NCI-H1105 (cell line): ENCODE data around the gene ZNF860.
"Not testable (repeated sequence)": the region's sequence is repeated elsewhere in the genome, so short reads cannot be mapped to it uniquely, and the experiment has no call there.

ENCODE experiments used
- DNase-seq: peaks from one replicate; lab custom pipeline; 2025; lab: John Stamatoyannopoulos, UW

Gene ZNF860

DNA sequence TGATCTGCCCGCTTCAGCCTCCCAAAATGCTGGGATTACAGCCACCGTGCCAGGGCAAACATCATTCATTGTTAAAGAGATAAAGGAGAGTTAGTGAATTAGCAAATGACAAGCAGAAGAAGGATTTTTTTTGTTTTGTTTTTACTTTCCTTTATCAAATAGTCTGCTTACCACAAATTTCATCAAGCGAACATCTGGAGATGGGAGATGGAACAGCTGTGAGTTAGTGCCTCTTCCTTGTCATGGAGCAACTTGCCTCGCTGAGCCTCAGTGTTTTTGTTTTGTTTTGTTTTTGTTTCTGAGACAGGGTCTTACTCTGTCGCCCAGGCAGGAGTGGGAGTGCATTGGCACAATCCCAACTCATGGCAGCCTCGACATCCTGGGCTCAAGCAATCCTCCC, 15.9 kb downstream of the ZNF860 start:
- no peak for DNase-seq

DNA sequence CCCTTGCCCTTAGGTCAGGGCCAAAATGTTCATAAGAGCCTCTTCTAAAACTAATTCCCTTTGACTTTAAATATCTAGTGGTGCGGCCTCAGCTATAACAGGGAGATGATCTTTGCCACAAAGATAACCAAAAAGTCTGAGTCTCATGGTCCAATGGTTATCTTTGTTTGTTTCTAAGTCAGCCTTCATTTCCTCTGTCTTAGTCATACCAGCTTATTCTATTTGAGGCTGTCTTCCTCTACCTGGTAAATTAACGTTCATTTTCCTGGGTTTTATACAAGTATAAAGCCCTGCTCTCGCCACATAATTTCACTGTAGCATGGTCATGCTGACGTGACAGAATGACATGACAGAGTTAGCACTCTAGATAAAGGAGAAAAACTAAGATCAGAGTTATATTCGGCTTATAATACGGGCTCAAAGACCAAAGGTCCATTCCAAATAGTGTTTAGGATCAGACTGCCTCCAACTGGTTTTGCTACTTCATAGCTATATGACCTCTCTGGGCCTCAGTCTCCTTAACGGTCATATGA, 18.4 kb downstream of the ZNF860 start:
- no peak for DNase-seq

DNA sequence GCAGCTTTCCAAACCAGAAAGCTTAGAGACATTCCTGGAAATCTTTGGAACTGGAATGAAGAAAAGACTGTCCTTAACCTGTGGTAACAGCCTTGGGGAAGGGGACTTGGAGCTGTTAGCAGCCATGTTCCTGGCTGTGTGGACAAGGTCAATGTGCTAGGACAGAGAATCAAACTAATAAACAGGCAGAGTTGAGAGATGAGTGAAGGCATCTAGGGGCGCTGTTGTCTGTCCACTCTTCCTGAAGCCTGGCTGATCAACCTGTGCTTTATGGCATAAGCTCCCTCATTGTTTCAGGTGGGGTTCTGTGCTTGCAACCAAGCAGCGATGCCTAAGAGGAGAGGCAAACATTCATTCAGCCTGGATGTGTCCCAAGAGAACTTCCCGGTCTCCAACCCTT, 19.3 kb downstream of the ZNF860 start:
- DNase-seq = no peak

DNA sequence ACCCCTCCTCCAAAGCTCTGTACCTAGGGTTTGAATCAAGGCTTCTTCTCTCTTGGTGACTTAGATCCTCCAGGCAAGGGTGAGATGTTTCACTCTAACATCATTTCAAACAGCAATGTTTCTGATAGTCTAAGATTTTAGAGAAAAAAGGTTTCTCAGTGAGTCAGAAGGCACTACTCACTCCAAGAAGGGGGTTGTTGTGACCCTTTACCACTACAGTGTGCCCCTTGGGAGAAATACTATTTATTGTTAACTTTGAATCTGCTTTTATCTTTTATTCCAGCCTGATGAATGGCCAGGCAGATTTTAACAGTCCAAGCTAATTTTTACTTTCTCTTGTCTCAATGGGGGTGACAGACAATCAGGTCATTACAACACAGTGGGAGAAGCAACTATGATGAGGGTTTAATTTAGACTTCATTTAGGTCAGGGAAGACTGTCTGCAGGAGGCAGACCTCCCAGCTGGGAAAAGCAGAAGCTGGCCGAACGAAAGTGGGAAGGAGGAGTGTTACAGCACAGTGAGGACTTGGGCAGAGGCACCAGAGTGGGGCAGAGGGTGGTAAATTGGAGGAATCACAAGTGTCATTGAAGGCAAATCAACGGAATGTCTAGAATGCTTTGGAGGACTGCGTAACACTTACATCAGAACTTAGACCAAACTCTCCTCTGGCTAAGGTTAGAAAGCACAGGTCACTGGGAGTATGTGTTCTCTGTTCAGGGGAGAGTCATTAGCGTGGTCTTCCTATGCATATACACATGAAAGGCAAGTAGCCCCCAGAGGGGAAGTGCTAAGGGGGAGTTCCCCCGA, 21.2 kb downstream of the ZNF860 start:
- DNase-seq = no peak

DNA sequence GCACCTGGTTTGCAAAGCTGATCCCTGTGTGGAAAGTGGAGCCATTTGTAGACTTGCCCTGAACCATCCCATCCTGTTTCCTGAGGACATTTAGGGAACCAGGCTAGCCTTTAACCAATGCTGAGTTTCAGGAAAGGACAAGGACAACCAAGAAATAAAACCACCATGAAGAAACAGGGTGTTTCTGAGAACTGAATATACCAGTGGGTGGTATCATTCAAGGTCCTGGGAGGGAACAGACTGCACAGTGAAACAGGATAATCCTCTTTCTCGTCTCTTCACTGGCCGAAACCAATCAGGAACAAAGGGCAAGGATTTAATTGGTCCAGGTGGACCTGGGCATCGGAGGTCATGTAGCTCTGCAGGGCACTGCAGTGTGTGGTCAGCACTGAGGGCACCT, 21.8 kb downstream of the ZNF860 start:
- DNase-seq = no peak

DNA sequence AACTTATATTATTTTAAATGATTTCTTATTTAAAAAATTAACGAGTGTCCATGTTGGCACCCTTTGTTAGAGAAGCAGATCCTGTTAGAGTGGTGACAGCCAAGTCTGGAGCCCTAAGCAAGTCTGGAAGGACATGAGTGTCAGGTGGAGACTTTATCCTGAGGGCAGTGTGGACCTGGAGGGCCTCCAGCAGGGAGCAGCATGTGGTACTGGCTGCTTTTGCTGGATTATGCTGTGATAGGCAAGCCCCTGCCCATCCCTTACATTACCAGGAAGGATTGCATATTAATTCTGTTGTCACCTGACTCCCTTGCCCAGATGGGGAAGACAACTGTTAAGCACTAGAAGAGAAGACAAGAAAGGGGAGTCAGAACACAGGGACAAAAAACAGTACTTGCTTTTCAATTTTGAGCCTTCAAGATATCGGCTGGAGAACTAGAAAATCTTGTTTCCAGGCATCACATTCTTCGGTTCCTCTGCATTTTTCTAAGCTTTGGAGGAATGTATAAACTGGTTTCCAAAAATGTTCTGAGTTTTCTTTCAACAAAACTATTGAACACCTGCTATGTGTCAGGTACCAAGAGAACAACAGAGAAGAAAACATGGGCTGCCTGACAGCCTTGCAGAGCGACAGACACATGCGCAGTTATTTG, 22.7 kb downstream of the ZNF860 start:
- DNase-seq = no peak

DNA sequence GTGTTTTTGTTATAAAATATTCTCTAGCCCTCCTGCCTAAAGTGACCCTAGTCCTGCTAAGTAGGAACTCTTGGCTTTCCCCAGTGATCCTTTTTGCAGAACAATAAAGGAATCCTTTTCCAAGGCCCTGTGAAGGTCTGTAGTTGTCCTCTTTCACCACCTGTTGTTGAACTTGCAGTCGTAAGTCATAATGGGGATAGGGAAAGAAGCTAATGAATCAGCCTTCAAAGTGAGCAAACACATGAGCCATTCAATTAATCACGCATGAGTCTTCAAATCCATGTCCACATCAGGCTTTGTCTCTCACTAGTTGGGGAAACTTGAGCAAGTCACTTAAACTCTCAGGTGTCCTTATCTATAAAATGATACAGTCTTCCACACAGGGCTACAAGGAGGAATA, 27.6 kb downstream of the ZNF860 start:
- no peak for DNase-seq

DNA sequence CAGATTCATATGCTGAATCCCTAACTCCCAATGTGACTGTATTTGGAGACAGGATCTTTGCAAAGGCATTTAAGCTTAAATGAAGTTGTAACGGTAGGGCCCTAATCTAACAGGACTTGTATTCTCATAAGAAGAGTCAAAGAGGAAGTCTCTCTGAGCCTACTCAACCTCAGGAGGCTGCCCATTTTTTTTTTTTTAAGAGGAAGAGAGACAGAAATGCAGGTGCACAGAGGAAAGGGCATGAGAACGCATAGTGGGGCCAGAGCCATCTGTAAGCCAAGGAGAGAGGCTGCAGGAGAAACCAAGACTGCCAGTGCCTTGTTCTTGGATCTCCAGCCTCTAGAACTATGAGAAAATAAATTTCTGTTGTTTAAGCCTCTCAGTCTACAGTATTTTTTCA, 28.4 kb downstream of the ZNF860 start:
- DNase-seq = no peak

DNA sequence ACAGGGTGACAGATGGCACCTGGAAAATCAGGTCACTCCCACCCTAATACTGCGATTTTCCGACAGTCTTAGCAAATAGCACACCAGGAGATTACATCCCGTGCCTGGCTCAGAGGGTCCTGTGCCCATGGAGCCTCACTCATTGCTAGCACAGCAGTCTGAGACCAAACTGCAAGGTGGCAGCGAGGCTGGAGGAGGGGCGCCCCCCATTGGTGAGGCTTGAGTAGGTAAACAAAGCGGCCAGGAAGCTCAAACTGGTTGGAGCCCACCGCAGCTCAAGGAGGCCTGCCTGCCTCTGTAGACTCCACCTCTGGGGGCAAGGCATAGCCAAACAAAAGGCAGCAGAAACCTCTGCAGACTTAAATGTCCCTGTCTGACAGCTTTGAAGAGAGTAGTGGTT, 29.1 kb downstream of the ZNF860 start:
- DNase-seq = not testable (repeated sequence)

DNA sequence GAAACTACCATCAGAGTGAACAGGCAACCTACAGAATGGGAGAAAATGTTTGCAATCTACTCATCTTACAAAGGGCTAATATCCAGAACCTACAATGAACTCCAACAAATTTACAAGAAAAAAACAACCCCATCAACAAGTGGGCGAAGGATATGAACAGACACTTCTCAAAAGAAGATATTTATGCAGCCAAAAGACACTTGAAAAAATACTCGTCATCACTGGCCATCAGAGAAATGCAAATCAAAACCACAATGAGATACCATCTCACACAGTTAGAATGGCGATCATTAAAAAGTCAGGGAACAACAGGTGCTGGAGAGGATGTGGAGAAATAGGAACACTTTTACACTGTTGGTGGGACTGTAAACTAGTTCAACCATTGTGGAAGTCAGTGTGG, 34.1 kb downstream of the ZNF860 start:
- not testable (repeated sequence) for DNase-seq

DNA sequence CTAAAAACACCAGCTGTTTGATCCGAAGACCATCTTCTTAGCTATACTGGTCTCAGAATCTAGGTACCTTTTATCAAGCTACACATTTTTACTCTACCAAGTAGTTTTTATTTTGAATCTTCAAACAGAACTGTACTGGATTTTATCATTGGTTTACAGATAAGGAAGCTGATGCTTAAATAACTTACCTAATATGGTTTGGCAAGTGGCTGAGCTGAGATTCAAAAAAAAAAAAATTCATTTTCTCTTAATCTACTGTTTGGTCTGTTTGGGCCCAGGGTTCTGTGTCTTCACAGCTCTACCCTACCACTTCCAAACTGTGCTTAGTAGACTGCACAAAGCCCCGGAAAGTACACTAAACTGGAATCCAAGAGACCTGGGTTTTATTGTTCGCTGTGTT, 35.7 kb downstream of the ZNF860 start:
- DNase-seq = no peak

DNA sequence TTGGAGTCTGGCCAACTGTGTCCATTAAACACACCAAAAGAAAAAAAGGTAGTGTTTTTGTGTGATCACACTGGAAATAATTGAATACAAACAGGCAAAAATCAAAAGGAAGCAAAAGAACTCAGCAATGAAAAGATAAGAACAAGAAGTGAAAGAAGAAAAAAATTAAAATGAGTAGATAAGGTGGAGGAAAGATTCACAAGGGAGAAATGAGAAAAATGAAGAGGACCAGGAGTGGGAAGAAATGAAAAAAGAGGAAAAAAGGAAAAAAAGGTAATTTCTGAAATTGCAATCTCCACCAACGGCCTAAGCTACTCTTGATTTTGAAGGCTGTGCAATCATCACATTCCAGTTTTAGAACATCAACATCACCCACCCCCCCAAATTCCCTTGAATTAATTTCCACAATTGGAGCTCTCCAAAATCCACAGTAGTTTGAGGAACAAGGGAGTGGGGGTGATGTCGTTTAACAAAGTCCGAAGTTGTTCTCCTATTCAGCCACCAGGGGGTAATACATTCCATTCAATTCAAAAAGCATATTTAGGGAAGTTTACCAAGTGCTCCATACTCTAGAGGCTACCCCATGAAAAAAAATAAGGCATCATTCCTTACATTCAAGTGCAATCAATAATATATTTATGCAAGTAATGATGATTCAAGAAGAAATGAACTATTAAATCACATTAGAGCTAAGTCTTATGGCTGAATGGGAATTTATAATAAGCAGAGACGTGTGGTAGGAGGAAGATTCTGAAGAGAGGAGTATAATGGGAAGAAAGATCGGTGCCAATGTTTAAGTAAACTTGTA, 37.4 kb downstream of the ZNF860 start:
- DNase-seq = no peak

DNA sequence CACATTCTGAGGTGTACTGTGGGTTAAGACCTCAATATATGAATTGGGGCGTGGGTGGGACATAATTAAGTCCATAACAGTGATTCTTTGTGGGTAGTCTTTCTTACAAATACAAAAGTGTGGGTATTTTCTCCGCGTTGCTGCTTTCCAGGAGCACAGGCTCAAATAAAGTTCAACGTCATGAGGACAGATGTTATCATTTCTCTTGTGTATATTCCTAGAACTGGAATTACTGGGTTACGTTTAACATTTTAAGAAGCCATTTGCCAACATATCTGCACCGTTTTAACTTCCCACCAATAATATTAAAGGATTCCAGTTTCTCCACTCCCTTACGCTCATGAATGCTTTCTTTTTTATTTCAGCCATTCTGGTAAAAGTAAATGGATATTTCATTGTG, 39.6 kb downstream of the ZNF860 start:
- DNase-seq = no peak

DNA sequence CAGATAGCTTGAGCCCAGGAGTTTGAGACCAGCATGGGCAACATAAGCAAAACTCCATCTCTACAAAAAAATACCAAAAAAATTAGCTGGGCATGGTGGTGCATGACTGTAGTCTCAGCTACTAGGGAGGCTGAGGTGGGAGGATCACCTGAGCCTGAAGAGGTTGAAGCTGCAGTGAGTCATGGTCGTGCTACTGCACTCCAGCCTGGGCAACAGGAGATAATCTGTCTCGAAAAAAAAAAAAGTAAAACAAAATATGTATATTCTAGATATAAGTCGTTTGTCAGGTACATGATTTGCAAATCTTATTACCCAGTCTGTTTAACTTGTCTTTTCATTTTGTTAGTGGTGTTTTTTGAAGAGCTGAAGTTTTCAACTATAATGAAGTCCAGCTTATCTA, 40.2 kb downstream of the ZNF860 start:
- DNase-seq = no peak

DNA sequence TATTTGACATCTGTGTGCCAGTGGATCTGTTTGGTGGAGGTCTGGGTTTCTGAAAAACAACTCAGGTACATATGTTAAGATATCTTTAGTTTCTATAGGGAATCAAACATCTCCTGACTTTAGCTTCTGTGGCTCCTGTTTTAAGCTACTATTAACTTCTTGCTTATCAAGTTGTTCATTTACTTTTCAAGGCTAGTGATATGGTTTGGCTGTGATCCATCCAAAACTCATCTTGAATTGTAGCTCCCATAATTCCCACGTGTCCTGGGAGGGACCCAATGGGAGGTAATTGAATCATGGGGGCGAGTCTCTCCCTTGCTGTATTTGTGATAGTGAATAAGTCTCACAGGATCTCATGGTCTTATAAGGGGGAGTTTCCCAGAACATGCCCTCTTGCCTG, 41.4 kb downstream of the ZNF860 start:
- no peak for DNase-seq

DNA sequence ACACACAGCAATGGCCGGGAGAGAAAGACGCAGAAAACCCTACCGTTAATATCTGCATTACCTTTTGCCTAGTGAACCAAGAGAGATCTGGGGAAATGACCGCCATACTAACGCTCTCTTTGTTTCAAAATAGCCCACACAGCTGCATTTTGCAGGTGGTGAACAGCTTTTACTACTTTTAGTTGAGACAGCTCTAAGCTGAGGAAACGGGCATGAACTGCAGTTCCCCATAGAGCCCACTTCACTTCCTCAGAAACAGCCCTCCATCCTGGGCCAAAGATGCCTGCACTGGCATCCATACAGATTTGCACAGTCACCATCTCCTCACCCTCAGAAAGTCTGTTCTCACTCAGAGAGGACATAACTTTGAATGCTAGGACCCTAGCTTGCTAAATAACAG, 45.0 kb downstream of the ZNF860 start:
- DNase-seq = no peak

DNA sequence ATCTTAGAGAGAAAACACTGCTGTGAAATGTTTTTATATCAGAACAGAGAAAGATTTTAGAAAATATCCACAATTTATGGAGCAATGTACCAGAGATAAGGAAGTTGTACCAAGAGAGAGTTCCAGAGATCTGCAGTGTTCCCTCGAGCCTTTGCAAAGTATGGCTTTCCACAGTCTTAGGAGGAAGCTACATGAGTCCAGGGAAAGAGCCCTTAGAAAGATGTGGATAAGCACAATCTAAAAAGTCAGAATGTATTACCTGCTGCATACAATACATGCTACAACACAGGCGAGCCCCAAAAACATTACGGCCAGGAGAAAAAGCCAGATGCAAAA, 56.4 kb downstream of the ZNF860 start:
- no peak for DNase-seq

DNA sequence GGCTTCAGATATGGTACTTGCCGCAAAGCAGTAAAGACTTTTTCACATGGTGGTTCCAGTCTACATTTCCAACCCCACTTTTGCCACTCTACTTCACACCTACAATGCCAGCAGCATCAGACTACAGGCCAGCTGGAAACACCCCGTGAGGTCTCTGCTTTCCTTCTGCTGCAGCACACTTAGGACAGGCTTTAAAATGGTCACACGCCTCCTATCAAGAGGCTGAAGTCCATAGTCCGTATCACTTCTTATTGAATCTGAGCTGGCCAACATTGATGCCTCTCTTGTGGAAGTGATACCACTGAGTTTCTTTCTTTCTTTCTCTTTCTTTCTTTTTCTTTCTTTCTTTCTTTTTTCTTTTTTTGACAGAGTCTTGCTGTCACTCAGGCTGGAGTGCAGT, 59.8 kb downstream of the ZNF860 start:
- no peak for DNase-seq
